GM12878 (cell line): Measurements from ENCODE around the gene ZNF732. TPM values are rescaled to one million over a fixed set of nuclear protein-coding genes. Genes with fewer than 3 reads are reported as not detected.

Experiments used
- ATAC-seq: fragments of 200-7000 bp; cut with Tn5 transposase; 3 replicates; pipeline ENCODE4 v1.9.1; 2020; ENCODE audit warnings: mild to moderate bottlenecking, moderate library complexity
- BruUV-seq: library from RNA; stranded (reverse); fragments of 400-500 nt; replicated peaks from 2 replicates; lab custom pipeline; 2021; lab: Mats Ljungman, UMichigan
- CTCF ChIA-PET: fragments of 300-600 bp; sonication (Branson Sonifier 250); formaldehyde crosslinking; extraction: SDS; loops from one replicate; lab custom pipeline; 2021; ENCODE audit warnings: inconsistent platforms; lab: Yijun Ruan, JAX
- POLR2A ChIA-PET: fragments of 350-600 bp; formaldehyde crosslinking; extraction: SDS; loops from one replicate; lab custom pipeline; 2021; ENCODE audit warnings: inconsistent platforms; lab: Charles Lee
- RAD21 ChIA-PET: fragments of 300-600 bp; sonication (Branson Sonifier 250); formaldehyde crosslinking; loops from one replicate; lab custom pipeline; 2023; ENCODE audit warnings: antibody characterized with exemption; ENCODE audit not compliant: unreplicated experiment; lab: Charles Lee
- SMC1A ChIA-PET: fragments of 300-600 bp; sonication (Branson Sonifier 250); formaldehyde crosslinking; loops from one replicate; lab custom pipeline; 2023; ENCODE audit not compliant: unreplicated experiment, uncharacterized antibody; lab: Charles Lee
- DNase-seq: peaks from one replicate; pipeline ENCODE4 v3.0.0-alpha.2; 2011; ENCODE audit warnings: low read depth, low spot score
- FAIRE-seq: peaks from 3 replicates; lab custom pipeline; 2011; peaks lifted over from hg19 to GRCh38; lab: Jason Lieb, UNC
- H2AFZ ChIP-seq: 2 replicates; pipeline ENCODE4 v1.6.0; 2011; ENCODE audit warnings: low read depth, low read length, control low read depth; ENCODE audit not compliant: control insufficient read depth
- H3K27ac ChIP-seq: 2 replicates; pipeline ENCODE4 v1.5.1; 2011; ENCODE audit warnings: control low read depth; ENCODE audit not compliant: control insufficient read depth, insufficient read depth
- H3K27me3 ChIP-seq, 2 experiments: replicated peaks in 1 of 2; 2 replicates each; pipeline versions ENCODE4 v1.6.0 to v1.6.1; 2011; ENCODE audit warnings: low read length in 1 of 2; ENCODE audit not compliant: control insufficient read depth in 2 of 2, insufficient read depth in 2 of 2
- H3K36me3 ChIP-seq, 2 experiments: 2 replicates each; pipeline ENCODE4 v1.5.1; 2011; ENCODE audit warnings: low read length in 1 of 2; ENCODE audit not compliant: control insufficient read depth in 2 of 2, insufficient read depth in 2 of 2
- H3K4me1 ChIP-seq: 2 replicates; pipeline ENCODE4 v1.6.1; 2011; ENCODE audit warnings: mild to moderate bottlenecking, low read length, moderate library complexity, mixed read lengths; ENCODE audit not compliant: control insufficient read depth, insufficient read depth
- H3K4me2 ChIP-seq: 2 replicates; pipeline ENCODE4 v1.6.0; 2011; ENCODE audit warnings: control low read depth; ENCODE audit not compliant: control insufficient read depth, insufficient read depth
- H3K4me3 ChIP-seq: fragments of 200-600 bp; sonication (generic); 2 replicates; pipeline ENCODE4 v1.5.1; 2016
- H3K79me2 ChIP-seq: 2 replicates; pipeline ENCODE4 v1.6.0; 2011; ENCODE audit warnings: low read length; ENCODE audit not compliant: control insufficient read depth, insufficient read depth
- H3K9ac ChIP-seq: 2 replicates; pipeline ENCODE4 v1.8.0; 2011; ENCODE audit warnings: low read length, control low read depth, mixed read lengths; ENCODE audit not compliant: control insufficient read depth, insufficient read depth
- H3K9me3 ChIP-seq: replicated peaks from 3 replicates; pipeline ENCODE4 v1.5.1; 2011; ENCODE audit warnings: mild to moderate bottlenecking, low read length; ENCODE audit not compliant: control insufficient read depth, insufficient read depth
- H4K20me1 ChIP-seq: 2 replicates; pipeline ENCODE4 v1.6.0; 2011; ENCODE audit not compliant: control insufficient read depth, insufficient read depth
- ATF2 ChIP-seq: IDR thresholded peaks from 2 replicates; pipeline ENCODE4 v1.6.1; 2012; ENCODE audit warnings: low read length, inconsistent platforms
- BCL3 ChIP-seq: IDR thresholded peaks from 2 replicates; pipeline ENCODE4 v1.6.1; 2011; ENCODE audit warnings: borderline replicate concordance, low read depth, mild to moderate bottlenecking, moderate library complexity, low read length; ENCODE audit not compliant: insufficient read depth, poor library complexity, severe bottlenecking
- E4F1 ChIP-seq: fragments of 450-650 bp; IDR thresholded peaks from 2 replicates; pipeline ENCODE4 v1.6.1; 2018; ENCODE audit warnings: borderline replicate concordance, mild to moderate bottlenecking; ENCODE audit not compliant: partially characterized antibody
- HDAC2 ChIP-seq: fragments of 200-600 bp; sonication (generic); IDR thresholded peaks from 2 replicates; pipeline ENCODE4 v1.6.1; 2017
- HDGF ChIP-seq: fragments of 450-650 bp; IDR thresholded peaks from 2 replicates; pipeline ENCODE4 v1.6.1; 2016; ENCODE audit warnings: antibody characterized with exemption
- IRF4 ChIP-seq: IDR thresholded peaks from 2 replicates; pipeline ENCODE4 v1.6.1; 2011; ENCODE audit warnings: low read depth, low read length
- LARP7 ChIP-seq: fragments of 450-650 bp; IDR thresholded peaks from 2 replicates; pipeline ENCODE4 v1.6.1; 2017; ENCODE audit warnings: mild to moderate bottlenecking
- NRF1 ChIP-seq: conservative IDR thresholded peaks from 2 replicates; pipeline ENCODE4 v1.6.1; 2011; ENCODE audit warnings: mild to moderate bottlenecking, low read depth, low read length, improper control_type of control experiment
- PKNOX1 ChIP-seq: fragments of 450-650 bp; IDR thresholded peaks from 2 replicates; pipeline ENCODE4 v1.6.1; 2016; ENCODE audit warnings: mild to moderate bottlenecking
- POLR2AphosphoS5 ChIP-seq: IDR thresholded peaks from 2 replicates; pipeline ENCODE4 v1.6.1; 2011; ENCODE audit warnings: mild to moderate bottlenecking, low read length, inconsistent platforms
- SKIL ChIP-seq: fragments of 450-650 bp; IDR thresholded peaks from 2 replicates; pipeline ENCODE4 v1.6.1; 2017; ENCODE audit warnings: mild to moderate bottlenecking, low read depth, inconsistent platforms; ENCODE audit not compliant: poor library complexity, severe bottlenecking
- USF2 ChIP-seq: IDR thresholded peaks from 2 replicates; pipeline ENCODE4 v1.6.1; 2011; ENCODE audit warnings: low read depth, low read length, improper control_type of control experiment, borderline replicate concordance
- WGBS: methylation state at CpG from one replicate; pipeline ENCODE4 v1.1.6; 2016; ENCODE audit warnings: low lambda C conversion rate; ENCODE audit not compliant: insufficient replicate concordance, insufficient coverage; ENCODE audit errors: missing lambda C conversion rate; 5-methylcytosine and 5-hydroxymethylcytosine counted together
- in situ Hi-C: fragments of 300-500 bp; cut with MboI; formaldehyde crosslinking; loops from 9 replicates; pipeline ENCODE4 v1.14.3; 2018; ENCODE audit warnings: mixed read lengths
- intact Hi-C: fragments of 100-400 bp; cut with micrococcal nuclease; formaldehyde crosslinking; loops from one replicate; pipeline ENCODE4 v1.14.2; 2022; ENCODE audit not compliant: unreplicated experiment
- polyA plus RNA-seq, 11 experiments: library from polyadenylated mRNA; depleted of rRNA in 4 of 11; unstranded in 6 of 11; stranded (reverse) in 5 of 11; fragments of >200 nt; fragmentation: Nextera tagmentation in 4 of 11; fragmentation: Illumina TruSeq in 1 of 11; extraction: Ambion mirVana in 4 of 11; extraction: Trizol in 1 of 11; gene quantifications; 1 replicate in 1 of 11; 2 replicates in 10 of 11; pipeline versions ENCODE4 v1.2.1 to v1.2.3, GENCODE V29; 2011 to 2016; ENCODE audit warnings: inconsistent platforms in 2 of 11, missing spikeins in 2 of 11, low read depth in 1 of 11
- total RNA-seq, 4 experiments: library from RNA; depleted of rRNA in 3 of 4; stranded (reverse); fragments of >200 nt in 3 of 4; fragmentation: Illumina TruSeq in 1 of 4; extraction: Trizol in 1 of 4; gene quantifications; 2 replicates each; pipeline versions ENCODE4 v1.2.1 to v1.2.3, GENCODE V29; 2013 to 2021

ZNF732 gene
- total and polyA plus RNA-seq, 10 of the 15 experiments (the other 5 are each of a cell fraction or from before 2014, with no cell fraction given) = not detected

GRCh38 chr4:336099-336892 lies 31.0 kb upstream of the ZNF732 start (continued):
- TF ChIP-seq IRF4 (no peak), SKIL (no peak)

- intact Hi-C loops (loop anchor here (5.0 kb wide), 1 partner anchor 93 kb away; no protein-coding TSS in a partner anchor), in situ Hi-C loops (no loop called here)
- no peak for DNase-seq
- Histone ChIP-seq H2AFZ (no peak overlapping the region), H3K27ac (no peak overlapping the region), H4K20me1 (no peaks in the 10 kb centered on the region), H3K36me3 (0 out of 4 replicates have a peak, but pooled peaks cover 0 to 2% of the 10 kb centered on the region in 2 experiments), H3K9me3 (peaks cover 15% of the 10 kb centered on the region), H3K4me3 (no peak overlapping the region), H3K27me3 (no peaks in the 10 kb centered on the region), H3K4me2 (no peak overlapping the region), H3K4me1 (no peaks in the 10 kb centered on the region), H3K9ac (no peak overlapping the region), H3K79me2 (peaks cover 26% of the 10 kb centered on the region)
- no TSS peak for BruUV-seq
- 97% methylated on average over 2 of the region's 2 CpGs for WGBS
- ChIA-PET SMC1A (no interaction called here), RAD21 (no interaction called here), POLR2A (no interaction called here), CTCF (no interaction called here)
- FAIRE-seq = no peak
- no peak for ATAC-seq
- TF ChIP-seq PKNOX1 (no peak), ATF2 (no peak), BCL3 (no peak), HDGF (no peak), NRF1 (no peak), E4F1 (no peak), POLR2AphosphoS5 (no peak), LARP7 (no peak), HDAC2 (no peak), USF2 (no peak)
These were observed 30.2 kb upstream of the ZNF732 start for GRCh38 chr4:335515-335914.
